ENCODE data around the gene FAM234A.

GRCh38 chr16:293043-293775, 58.6 kb downstream of the FAM234A start:
- TF ChIP-seq POLR2AphosphoS5 (IDR thresholded peaks at IDR 0.05; ENCODE audit: insufficient read depth in 1 of 2, low read depth in 1 of 2), result no peak
- TF ChIP-seq POLR2A (IDR thresholded peaks at IDR 0.05), result no peak
- TF ChIP-seq, protein P1, sequence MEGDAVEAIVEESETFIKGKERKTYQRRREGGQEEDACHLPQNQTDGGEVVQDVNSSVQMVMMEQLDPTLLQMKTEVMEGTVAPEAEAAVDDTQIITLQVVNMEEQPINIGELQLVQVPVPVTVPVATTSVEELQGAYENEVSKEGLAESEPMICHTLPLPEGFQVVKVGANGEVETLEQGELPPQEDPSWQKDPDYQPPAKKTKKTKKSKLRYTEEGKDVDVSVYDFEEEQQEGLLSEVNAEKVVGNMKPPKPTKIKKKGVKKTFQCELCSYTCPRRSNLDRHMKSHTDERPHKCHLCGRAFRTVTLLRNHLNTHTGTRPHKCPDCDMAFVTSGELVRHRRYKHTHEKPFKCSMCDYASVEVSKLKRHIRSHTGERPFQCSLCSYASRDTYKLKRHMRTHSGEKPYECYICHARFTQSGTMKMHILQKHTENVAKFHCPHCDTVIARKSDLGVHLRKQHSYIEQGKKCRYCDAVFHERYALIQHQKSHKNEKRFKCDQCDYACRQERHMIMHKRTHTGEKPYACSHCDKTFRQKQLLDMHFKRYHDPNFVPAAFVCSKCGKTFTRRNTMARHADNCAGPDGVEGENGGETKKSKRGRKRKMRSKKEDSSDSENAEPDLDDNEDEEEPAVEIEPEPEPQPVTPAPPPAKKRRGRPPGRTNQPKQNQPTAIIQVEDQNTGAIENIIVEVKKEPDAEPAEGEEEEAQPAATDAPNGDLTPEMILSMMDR (IDR thresholded peaks at IDR 0.05), result no peak

Data from vagina (tissue), 2 donors.